Vagina (tissue), 2 donors: Measurements from ENCODE around the gene SERPINA3.

Source experiments
- CTCF ChIP-seq, 3 experiments: fragments of 450-650 bp in 2 of 3; fragments of 200-600 bp in 1 of 3; sonication (generic) in 1 of 3; IDR thresholded peaks; one replicate each; pipeline ENCODE4 v1.5.1; 2017 to 2019; ENCODE audit warnings: antibody characterized with exemption in 3 of 3, mild to moderate bottlenecking in 2 of 3, moderate library complexity in 2 of 3
- POLR2A ChIP-seq, 2 donors: fragments of 450-650 bp; IDR thresholded peaks; one replicate each; pipeline ENCODE4 v1.6.1; 2017; ENCODE audit warnings: antibody characterized with exemption in 2 of 2, mild to moderate bottlenecking in 2 of 2, moderate library complexity in 2 of 2
- POLR2AphosphoS5 ChIP-seq, 2 donors: sonication (generic); formaldehyde crosslinking; IDR thresholded peaks; one replicate each; pipeline ENCODE4 v1.9.0; 2017; ENCODE audit warnings: antibody characterized with exemption in 2 of 2, mild to moderate bottlenecking in 2 of 2, low read depth in 1 of 2; ENCODE audit not compliant: insufficient read depth in 1 of 2

GRCh38 chr14:94622653-94623421 is 10.6 kb downstream of the SERPINA3 start:
- TF ChIP-seq CTCF (IDR thresholded peaks at IDR 0.05) (no peak), POLR2A (IDR thresholded peaks at IDR 0.05) (no peak), POLR2AphosphoS5 (IDR thresholded peaks at IDR 0.05; ENCODE audit: insufficient read depth in 1 of 2, low read depth in 1 of 2) (no peak)
